ENCODE results near the gene FGG.

DNA sequence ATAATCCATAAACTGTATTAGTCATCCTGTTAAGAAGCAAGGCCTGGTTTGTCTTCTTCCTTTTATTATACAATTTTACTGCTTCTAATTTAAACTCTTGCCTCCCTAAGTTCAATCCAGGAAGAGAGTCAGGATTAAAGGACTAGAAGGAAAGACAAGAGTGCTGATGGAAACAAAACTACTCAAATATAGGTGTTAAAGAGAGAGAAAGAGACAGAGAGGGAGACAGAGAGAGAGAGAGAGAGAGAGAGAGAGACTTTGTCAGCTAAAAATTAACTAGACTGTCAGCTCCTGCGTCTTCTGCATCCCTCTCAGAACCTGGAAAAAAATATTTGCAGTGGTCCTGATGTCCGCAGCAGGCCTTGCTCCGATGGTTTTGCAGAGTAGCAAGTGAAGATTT, 13.5 kb upstream of the FGG start:
- TF ChIP-seq, protein P1, sequence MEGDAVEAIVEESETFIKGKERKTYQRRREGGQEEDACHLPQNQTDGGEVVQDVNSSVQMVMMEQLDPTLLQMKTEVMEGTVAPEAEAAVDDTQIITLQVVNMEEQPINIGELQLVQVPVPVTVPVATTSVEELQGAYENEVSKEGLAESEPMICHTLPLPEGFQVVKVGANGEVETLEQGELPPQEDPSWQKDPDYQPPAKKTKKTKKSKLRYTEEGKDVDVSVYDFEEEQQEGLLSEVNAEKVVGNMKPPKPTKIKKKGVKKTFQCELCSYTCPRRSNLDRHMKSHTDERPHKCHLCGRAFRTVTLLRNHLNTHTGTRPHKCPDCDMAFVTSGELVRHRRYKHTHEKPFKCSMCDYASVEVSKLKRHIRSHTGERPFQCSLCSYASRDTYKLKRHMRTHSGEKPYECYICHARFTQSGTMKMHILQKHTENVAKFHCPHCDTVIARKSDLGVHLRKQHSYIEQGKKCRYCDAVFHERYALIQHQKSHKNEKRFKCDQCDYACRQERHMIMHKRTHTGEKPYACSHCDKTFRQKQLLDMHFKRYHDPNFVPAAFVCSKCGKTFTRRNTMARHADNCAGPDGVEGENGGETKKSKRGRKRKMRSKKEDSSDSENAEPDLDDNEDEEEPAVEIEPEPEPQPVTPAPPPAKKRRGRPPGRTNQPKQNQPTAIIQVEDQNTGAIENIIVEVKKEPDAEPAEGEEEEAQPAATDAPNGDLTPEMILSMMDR (IDR thresholded peaks at IDR 0.05) = no peak
- TF ChIP-seq EZH2 (IDR thresholded peaks at IDR 0.05; ENCODE audit: borderline replicate concordance, insufficient read depth, low read depth, low read length, poor library complexity, severe bottlenecking) = no peak

All from B cell (primary cell).